PC-9 (cell line): ENCODE data around the gene FOXN3.

Experiments used
- EZH2 ChIP-seq: fragments of 200-600 bp; sonication (generic); IDR thresholded peaks from 2 replicates; pipeline ENCODE4 v1.8.0; 2017; ENCODE audit warnings: antibody characterized with exemption, low read depth
- TF ChIP-seq, protein P1 (sequence below): fragments of 200-600 bp; sonication (generic); conservative IDR thresholded peaks from 2 replicates; pipeline ENCODE4 v1.6.1; 2017; ENCODE audit warnings: mixed run types, antibody characterized with exemption, mild to moderate bottlenecking, moderate library complexity

DNA sequence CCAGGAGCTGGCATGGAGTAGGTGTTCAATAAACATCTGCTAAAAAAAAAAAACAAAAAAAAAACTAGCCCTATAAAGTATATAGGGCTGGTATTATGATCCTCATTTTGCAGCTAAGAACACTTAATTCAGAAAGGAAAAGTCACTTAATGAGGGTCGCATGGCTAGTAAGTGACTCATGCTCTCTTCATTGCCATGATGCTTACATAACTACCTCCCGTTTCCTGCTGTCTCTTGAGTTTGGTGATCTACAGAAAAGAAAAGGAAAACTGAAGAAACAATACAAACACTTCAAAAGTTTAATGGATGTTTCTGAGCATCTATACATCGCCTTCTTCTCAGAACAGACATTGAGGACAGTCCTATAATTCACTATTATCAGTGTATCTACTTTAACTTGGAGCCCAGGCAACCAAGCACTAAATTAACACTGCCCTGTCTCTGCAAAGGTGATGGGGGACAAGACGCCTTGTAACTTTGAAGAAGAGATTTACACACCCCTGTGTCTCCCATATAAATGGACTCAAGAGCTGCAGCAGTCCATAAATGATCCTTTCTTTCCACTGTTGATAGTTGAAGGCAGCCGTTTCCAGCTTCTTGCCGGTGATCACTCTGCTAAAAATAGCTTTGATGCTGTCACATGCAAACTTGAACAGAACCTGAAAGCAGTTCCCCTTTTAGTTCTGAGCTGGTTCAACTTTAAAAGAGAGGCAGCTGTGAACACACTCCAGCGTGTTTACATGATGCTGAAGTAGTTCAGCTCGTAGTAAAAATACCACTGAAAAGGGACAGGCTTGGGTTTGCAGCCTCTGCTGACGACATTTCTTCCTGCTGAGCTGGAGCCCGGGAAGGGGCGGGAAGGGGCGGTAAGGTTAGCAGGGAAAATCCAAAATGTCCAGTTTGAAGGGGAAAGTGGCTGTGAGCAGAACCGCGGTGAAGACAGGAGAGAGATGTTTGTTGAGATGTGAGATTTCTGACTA, 113.3 kb downstream of the FOXN3 start:
- TF ChIP-seq, protein P1, sequence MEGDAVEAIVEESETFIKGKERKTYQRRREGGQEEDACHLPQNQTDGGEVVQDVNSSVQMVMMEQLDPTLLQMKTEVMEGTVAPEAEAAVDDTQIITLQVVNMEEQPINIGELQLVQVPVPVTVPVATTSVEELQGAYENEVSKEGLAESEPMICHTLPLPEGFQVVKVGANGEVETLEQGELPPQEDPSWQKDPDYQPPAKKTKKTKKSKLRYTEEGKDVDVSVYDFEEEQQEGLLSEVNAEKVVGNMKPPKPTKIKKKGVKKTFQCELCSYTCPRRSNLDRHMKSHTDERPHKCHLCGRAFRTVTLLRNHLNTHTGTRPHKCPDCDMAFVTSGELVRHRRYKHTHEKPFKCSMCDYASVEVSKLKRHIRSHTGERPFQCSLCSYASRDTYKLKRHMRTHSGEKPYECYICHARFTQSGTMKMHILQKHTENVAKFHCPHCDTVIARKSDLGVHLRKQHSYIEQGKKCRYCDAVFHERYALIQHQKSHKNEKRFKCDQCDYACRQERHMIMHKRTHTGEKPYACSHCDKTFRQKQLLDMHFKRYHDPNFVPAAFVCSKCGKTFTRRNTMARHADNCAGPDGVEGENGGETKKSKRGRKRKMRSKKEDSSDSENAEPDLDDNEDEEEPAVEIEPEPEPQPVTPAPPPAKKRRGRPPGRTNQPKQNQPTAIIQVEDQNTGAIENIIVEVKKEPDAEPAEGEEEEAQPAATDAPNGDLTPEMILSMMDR = no peak
- TF ChIP-seq EZH2 = no peak
